Measurements from ENCODE around the gene LTO1. TPM values are rescaled to one million over a fixed set of nuclear protein-coding genes. Genes with fewer than 3 reads are reported as not detected.

The LTO1 gene
- total RNA-seq, 1 experiment from 2014 or later, result 25.3 TPM

DNA sequence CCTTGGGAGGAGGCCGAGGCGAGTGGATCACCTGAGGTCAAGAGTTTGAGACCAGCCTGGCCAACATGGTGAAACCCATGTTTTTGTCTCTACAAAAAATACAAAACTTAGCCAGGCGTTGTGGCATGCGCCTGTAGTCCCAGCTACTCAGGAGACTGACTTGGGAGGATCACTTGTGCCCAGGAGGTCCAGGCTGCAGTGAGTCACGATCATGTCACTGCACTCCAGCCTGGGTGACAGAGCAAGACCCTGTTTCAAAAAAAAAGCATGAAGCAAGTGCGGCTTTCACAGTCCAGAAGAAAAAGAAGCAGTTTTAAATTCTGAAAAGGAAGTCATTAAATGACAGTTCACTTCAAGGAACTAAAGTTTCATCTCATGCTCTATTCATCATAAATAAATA lies 7.1 kb upstream of the LTO1 start:
- Histone ChIP-seq H2BK120ac (ENCODE audit: low read depth, low read length, poor library complexity, severe bottlenecking) (no peak overlapping the region), H4K5ac (ENCODE audit: insufficient read length, low read depth, low read length) (no peak overlapping the region), H4K20me1 (ENCODE audit: control insufficient read depth, insufficient read depth, insufficient read length) (peaks cover 2% of the 10 kb centered on the region), H3K23me2 (ENCODE audit: insufficient read length, low read depth, low read length, poor library complexity, severe bottlenecking) (no peaks in the 10 kb centered on the region), H2AK5ac (ENCODE audit: insufficient read length, low read length) (no peak overlapping the region), H2BK20ac (ENCODE audit: low read depth, low read length, poor library complexity, severe bottlenecking) (no peak overlapping the region), H3K27me3 (ENCODE audit: insufficient read depth, low read length) (no peaks in the 10 kb centered on the region), H3K4me1 (ENCODE audit: insufficient read depth, low read length) (no peaks in the 10 kb centered on the region), H3K56ac (ENCODE audit: insufficient read length, low read depth, low read length) (no peak overlapping the region), H3K9ac (ENCODE audit: extremely low read depth, insufficient read length, low read length) (no peak overlapping the region), H4K8ac (replicated peaks; ENCODE audit: insufficient read length, low read depth, low read length) (no peak overlapping the region), H3K18ac (ENCODE audit: insufficient read length, low read depth, low read length) (no peak overlapping the region), H3T11ph (ENCODE audit: low read length) (no peak overlapping the region), H3K14ac (ENCODE audit: insufficient read depth, low read length) (no peak overlapping the region), H2AFZ (ENCODE audit: low read length) (no peak overlapping the region), H4K91ac (ENCODE audit: insufficient read length, low read depth, low read length) (no peak overlapping the region), H2BK15ac (ENCODE audit: low read depth, low read length) (no peak overlapping the region), H3K27ac (ENCODE audit: insufficient read length, low read depth, low read length) (no peak overlapping the region), H3K4me2 (ENCODE audit: insufficient read depth, insufficient read length, low read length) (no peak overlapping the region), H3K4ac (ENCODE audit: low read depth, low read length) (no peak overlapping the region), H3K79me2 (ENCODE audit: insufficient read depth, low read length) (no peaks in the 10 kb centered on the region), H3K9me3 (ENCODE audit: control insufficient read depth, low read depth, low read length) (no peaks in the 10 kb centered on the region), H3K23ac (ENCODE audit: insufficient read length, low read depth, low read length) (no peak overlapping the region), H2BK5ac (ENCODE audit: insufficient read length, low read length) (no peak overlapping the region), H2BK12ac (ENCODE audit: insufficient read length, low read depth, low read length) (no peak overlapping the region), H3K79me1 (ENCODE audit: insufficient read depth, low read depth, low read length, poor library complexity, severe bottlenecking) (no peaks in the 10 kb centered on the region)
- no CpG with 5 or more reads among the region's 6 CpGs for WGBS (ENCODE audit: extremely low coverage, insufficient read length, low lambda C conversion rate)
- DNase-seq, result no peak
- no peak overlapping the region for H3K27ac Mint-ChIP-seq
- no peaks in the 10 kb centered on the region for H3K36me3 Mint-ChIP-seq (ENCODE audit: insufficient read depth in 1 of 3, low read depth in 3 of 3)
- H3K27me3 Mint-ChIP-seq (ENCODE audit: low read depth), result peaks cover 21% of the 10 kb centered on the region
- H3K4me3 Mint-ChIP-seq, result no peak overlapping the region
- peaks cover 0 to 2% of the 10 kb centered on the region in 2 experiments; a peak in 3 of 5 replicates for H3K9me3 Mint-ChIP-seq
- peaks cover 0 to 6% of the 10 kb centered on the region in 2 experiments; a peak in 1 of 4 replicates for H3K4me1 Mint-ChIP-seq
- TF ChIP-seq, protein P1, sequence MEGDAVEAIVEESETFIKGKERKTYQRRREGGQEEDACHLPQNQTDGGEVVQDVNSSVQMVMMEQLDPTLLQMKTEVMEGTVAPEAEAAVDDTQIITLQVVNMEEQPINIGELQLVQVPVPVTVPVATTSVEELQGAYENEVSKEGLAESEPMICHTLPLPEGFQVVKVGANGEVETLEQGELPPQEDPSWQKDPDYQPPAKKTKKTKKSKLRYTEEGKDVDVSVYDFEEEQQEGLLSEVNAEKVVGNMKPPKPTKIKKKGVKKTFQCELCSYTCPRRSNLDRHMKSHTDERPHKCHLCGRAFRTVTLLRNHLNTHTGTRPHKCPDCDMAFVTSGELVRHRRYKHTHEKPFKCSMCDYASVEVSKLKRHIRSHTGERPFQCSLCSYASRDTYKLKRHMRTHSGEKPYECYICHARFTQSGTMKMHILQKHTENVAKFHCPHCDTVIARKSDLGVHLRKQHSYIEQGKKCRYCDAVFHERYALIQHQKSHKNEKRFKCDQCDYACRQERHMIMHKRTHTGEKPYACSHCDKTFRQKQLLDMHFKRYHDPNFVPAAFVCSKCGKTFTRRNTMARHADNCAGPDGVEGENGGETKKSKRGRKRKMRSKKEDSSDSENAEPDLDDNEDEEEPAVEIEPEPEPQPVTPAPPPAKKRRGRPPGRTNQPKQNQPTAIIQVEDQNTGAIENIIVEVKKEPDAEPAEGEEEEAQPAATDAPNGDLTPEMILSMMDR (conservative IDR thresholded peaks at IDR 0.05), result no peak
